Ramos (cell line): Measurements from ENCODE around the gene ZDHHC23.

Source experiments
- in situ Hi-C: fragments of 300-500 bp; cut with MboI; formaldehyde crosslinking; loops from one replicate; pipeline ENCODE4 v1.14.3; 2022; ENCODE audit warnings: low sequenced_read_pairs; ENCODE audit not compliant: unreplicated experiment

Gene ZDHHC23, protein sequence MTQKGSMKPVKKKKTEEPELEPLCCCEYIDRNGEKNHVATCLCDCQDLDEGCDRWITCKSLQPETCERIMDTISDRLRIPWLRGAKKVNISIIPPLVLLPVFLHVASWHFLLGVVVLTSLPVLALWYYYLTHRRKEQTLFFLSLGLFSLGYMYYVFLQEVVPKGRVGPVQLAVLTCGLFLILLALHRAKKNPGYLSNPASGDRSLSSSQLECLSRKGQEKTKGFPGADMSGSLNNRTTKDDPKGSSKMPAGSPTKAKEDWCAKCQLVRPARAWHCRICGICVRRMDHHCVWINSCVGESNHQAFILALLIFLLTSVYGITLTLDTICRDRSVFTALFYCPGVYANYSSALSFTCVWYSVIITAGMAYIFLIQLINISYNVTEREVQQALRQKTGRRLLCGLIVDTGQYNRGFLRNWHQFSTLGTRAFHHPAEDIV

DNA sequence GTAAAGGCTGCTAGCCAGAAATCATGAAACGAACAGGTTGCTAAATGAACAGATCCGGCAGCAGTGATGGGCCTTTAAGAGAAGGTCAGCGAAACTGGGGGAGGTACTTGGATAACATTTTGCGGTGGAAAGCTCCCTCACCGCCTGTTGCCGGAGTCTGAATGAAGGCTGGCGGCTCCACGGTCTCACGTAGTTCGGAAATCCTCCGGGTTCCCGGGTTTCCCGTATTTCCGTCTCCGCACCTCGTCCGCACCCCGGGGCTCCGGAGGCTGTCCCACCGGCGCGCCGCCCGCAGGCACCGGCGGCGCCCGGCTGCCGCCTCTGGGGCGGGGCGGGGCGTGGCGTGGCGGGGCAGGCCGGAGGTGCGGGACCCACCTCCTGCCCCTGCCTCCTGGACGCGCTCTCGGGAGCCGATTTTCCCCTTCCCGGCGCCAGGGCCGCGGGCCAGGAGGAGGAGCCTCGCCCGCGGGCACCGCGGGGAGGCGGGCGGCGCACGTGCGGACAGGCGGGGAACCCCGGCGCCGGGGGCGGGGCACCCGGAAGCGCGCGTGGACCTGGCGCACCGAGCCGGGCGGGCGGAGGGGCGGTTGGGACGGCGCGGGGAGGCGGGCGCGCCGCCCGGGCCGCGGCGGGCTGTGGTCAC is at the start of gene ZDHHC23:
Gene ZDHHC23, plus strand, starts transcription at position 642 of the 643 bp plus-strand sequence. CDS start 790 bp downstream, outside the sequence.
- in situ Hi-C loops: no loop called here

DNA sequence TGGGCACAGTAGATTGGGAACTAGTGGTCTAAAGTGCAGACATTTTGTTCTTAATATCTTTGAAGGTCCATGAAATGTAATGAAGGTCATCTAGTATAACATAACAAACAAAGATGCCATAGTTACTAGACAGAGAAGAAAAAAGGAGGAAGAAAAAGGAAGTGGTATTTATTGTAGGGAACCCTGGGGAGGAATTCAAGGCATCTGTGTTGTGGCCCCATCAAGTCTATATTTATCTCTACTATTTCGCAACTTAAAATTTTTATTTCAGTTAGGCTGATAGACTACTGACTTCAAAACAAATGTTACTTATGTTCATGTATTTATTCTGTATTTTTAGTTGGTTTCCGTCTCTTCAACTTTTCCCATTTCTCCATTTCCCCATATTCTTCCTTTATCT is 48.9 kb upstream of the ZDHHC23 start:
- in situ Hi-C loops: no loop called here

GRCh38 chr3:113906568-113907140 is 41.2 kb upstream of the ZDHHC23 start:
- in situ Hi-C loops: no loop called here

GRCh38 chr3:113908133-113908532 is 39.7 kb upstream of the ZDHHC23 start:
- in situ Hi-C loops: no loop called here

DNA sequence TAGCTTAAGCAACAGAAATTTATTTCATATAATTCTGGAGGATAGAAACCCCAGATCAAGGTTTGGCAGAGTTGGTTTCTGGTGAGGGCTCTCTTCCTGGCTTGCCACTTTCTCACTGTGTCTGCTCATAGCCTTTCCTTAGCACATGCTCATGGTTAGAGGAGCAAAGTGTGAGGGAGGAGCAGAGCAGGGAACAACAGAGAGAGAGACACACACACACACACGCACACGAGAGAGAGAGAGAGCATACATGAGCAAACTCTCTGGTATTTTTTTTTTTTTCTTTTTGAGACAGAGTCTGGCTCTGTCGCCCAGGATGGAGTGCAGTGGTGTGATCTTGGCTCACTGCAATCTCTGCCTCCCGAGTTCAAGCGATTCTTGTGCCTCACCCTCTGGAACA is 36.8 kb upstream of the ZDHHC23 start:
- in situ Hi-C loops: no loop called here

DNA sequence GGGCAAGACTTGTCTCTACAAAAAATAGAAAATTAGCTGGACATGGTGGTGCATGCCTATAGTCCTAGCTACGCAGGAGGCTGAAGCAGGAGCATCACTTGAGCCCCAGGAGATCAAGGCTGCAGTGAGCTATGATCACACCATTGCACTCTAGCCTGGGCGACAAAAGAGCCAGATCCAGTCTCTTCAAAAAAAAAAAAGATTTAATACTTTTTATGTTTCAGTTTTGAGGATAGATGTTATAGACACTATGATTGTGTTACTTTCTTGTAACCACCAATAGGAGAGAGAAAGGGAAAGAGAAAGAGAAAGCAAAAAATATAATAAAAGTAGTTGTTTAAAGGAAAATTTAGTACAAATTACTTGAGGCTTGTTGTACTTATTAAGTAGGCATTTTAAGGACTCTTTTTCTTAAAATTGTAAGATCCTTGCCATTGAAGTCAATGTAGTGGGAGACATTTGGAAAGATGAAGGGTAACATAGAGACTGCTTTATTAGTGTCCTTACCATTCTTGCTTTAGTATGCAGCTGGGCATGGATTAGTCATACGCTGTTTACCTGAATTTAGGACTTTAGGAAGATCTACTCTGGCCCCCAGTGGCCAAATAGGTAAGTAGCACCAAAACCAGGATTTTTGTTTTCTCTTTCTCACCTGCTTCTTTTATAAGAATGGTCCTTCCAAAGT is 35.1 kb upstream of the ZDHHC23 start:
- in situ Hi-C loops: no loop called here

DNA sequence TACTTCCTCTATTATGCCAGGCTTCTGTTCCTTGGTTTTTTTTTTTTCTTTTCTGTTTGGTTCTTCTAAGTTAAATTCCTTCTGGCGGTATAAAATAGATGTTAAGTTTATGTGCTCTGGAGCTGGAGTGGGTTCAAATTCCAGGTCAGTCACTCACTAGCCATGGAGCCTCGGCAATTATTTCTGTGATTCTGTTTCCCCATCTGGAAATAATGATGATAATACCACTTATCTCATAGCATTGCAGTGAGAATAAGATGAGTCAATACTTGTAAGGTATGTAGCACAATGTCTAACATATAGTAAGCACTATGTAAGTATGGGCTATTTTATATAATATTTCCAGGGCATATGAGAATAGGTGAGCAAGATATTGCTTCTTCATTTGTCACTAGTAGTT is 33.2 kb upstream of the ZDHHC23 start:
- in situ Hi-C loops: no loop called here

DNA sequence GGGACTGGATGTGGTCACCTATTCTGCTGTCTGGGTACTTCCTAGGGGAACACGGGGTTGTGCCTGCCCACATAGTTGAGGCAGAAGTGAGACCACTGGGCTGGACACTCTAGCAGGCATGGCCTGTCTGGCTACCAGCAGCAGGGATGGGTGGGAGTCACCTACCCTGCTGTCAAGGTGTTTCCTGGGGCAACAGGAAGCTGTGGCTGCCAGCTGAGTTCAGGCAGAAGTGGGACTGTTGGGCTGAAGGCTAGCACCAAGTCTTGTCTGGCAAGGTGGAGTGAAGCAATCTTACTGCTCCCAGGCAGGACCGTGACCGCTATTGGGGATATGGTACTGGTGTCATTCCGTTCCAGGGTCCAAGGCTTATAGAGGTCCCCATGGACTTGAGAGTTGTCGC is 20.3 kb upstream of the ZDHHC23 start:
- in situ Hi-C loops: no loop called here

- in situ Hi-C loops: no loop called here
Measured at GRCh38 chr3:113946831-113947230, 982 bp upstream of the ZDHHC23 start.

- in situ Hi-C loops: no loop called here
Measured at GRCh38 chr3:113948015-113948917, 453 bp downstream of the ZDHHC23 start.

DNA sequence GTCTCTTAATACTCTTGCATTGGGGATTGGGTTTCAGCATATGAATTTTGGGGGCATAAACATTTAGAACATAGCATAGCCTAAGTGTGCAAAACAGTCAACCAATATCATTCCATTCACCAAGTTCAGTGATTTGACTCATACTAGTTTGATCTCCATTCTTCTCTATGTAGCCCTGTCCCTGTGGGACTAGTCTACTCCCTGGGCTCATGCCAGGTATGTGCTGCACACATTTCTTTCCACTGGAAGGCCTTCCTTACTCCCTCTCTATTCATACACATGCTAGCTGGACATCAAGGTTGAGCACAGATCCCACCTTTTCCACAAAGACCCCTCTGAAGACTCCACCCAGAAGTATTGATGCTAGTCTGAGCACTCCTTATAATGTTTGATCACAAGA is 5.1 kb downstream of the ZDHHC23 start:
- in situ Hi-C loops: no loop called here

DNA sequence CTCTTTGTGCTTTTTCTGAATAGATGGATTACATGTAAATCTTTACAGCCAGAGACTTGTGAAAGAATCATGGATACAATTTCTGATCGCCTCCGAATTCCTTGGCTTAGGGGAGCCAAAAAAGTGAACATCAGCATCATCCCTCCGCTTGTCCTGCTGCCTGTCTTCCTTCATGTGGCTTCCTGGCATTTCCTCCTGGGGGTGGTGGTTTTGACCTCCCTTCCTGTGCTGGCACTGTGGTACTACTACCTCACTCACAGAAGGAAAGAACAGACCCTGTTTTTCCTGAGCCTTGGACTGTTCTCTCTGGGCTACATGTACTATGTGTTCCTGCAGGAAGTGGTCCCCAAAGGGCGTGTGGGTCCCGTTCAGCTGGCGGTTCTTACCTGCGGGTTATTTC is 5.9 kb downstream of the ZDHHC23 start:
- in situ Hi-C loops: no loop called here

DNA sequence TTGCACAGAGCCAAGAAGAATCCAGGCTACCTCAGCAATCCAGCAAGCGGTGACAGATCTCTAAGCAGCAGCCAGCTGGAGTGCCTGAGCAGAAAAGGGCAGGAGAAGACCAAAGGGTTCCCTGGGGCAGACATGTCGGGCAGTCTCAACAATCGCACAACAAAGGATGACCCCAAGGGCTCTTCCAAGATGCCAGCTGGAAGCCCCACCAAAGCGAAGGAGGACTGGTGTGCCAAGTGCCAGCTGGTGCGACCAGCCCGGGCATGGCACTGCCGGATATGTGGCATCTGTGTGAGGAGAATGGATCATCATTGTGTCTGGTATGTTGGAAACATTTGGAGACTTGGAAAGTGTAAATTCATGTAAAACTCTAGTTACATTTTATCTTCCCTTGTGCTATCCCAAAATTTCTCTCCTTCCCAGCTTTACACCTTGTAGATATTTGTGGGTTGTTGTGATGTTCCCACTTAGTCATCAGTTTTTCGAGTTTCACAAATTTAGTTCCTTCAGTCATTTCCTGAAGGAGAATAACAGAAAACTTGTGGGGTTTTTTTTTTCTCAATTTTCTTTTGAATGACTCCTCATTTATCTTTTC is 6.4 kb downstream of the ZDHHC23 start:
- in situ Hi-C loops: no loop called here

GRCh38 chr3:113963879-113964278 is 16.1 kb downstream of the ZDHHC23 start:
- in situ Hi-C loops: no loop called here

DNA sequence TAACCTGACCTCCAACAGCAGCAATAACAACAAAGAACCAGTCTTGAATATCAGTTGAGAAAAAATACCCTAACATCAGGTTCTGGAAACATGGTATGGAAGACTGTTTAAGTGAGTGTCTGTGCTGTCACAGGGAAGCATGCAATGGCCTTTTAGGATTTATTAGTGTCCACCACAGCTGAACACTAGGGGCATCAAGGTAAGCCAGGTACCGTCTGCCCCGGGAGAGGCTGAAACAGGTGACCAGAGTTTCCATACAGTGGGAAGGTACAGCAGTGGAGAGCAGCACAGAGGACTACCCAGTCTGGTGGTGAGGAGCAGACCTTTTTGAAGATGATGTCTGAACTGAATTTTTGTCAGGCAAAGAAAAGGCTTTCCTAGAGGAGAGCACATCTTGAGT is 18.4 kb downstream of the ZDHHC23 start:
- in situ Hi-C loops: no loop called here

DNA sequence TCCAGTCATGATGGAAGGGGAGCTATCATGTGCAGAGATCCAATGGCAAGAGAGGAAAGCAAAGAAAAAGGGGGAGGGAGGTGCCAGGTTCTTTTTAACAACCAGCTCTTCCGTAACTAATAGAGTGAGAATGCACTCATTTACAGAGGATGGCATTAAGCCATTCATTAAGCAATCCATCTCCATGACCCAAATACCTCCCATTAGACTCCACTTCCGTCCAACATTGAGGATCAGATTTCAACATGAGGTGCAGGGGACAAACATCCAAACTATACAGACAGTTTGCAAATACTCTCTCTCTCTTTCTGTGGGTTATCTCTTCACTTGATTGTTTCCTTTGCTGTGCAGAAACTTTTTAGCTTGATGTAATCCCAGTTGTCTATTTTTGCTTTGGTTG is 21.2 kb downstream of the ZDHHC23 start:
- in situ Hi-C loops: no loop called here

- in situ Hi-C loops: no loop called here
Measured at GRCh38 chr3:113977822-113978221, 30.0 kb downstream of the ZDHHC23 start.

GRCh38 chr3:113979916-113980315 is 32.1 kb downstream of the ZDHHC23 start:
- in situ Hi-C loops: no loop called here

- in situ Hi-C loops: no loop called here
Measured at GRCh38 chr3:113981803-113982202, 34.0 kb downstream of the ZDHHC23 start.
